Endometrial microvascular endothelial cells (primary cell): ENCODE measurements around the gene GAD2. TPM values are rescaled to one million over a fixed set of nuclear protein-coding genes. Genes with fewer than 3 reads are reported as not detected.
"Not testable (repeated sequence)": the region's sequence is repeated elsewhere in the genome, so short reads cannot be mapped to it uniquely, and the experiment has no call there.

ENCODE experiments used
- in situ Hi-C: cut with HindIII; loops from 2 replicates; pipeline ENCODE4 v1.10.0; 2017; ENCODE audit warnings: low sequenced_read_pairs, low pct_unique_long_range_greater_than_20kb; ENCODE audit errors: inconsistent ontology term
- total RNA-seq: library from RNA; depleted of rRNA; stranded (reverse); fragments of >200 nt; gene quantifications from one replicate; pipeline ENCODE4 v1.2.3, GENCODE V29; 2015; ENCODE audit errors: inconsistent ontology term

The GAD2 gene
- total RNA-seq, 1 donor from 2014 or later, result not detected

DNA sequence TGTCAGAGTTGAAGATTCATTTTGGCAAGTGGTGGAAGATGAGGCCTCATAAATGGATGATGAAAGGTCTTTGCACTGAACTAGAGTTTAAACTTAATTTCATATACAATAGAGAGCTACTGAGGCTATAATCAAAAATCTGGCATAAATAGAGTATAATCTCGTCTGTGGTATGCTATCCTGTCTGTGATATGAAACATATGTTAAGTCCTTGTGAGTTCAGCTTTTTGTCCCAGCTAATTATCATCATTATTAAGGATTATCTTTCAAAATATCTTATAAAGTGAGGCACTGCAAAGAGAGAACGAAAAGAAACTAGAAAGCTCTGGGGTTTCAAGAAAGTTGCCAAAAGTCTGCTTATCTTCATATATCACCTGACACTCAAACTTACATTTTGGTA, 83.4 kb downstream of the GAD2 start:
- in situ Hi-C loops, result no loop called here

DNA sequence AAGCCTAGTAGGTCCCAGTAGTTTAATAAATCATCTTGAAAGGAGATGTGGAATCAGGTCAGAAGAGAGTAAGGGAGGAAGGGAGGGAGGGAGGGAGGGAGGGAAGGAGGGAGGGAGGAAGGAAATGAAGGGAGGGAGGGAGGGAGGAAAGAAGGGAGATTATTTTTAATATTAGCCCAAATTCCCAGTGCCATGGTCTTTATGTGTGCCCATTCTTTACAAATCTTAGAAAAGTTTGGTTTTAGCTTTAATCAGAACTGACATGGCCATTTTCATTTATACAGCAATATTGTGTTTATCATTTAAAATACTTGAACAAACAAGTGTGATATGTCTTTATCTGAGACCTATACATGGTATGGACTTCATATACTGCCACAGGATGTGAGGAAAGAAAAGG, 86.8 kb downstream of the GAD2 start:
- in situ Hi-C loops, result no loop called here

DNA sequence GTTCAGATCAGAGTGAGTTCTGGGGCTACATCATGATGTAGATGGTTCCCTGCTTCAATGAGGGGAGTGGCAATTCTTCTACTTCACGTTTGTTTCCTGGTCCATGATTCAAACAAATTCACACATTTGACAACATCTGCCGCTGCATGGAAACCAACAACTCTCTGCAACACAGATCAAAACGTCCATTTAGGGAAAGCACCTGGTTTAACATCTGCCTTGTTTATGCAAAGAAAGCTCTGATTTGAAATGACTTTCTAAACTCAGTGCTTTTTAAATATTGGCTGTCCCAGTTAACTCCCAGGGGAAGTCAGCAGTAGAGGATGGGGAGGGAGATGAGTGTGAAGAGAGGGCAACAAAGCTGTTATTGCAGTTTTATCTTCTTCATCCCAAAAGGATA, 93.8 kb downstream of the GAD2 start:
- in situ Hi-C loops, result no loop called here

DNA sequence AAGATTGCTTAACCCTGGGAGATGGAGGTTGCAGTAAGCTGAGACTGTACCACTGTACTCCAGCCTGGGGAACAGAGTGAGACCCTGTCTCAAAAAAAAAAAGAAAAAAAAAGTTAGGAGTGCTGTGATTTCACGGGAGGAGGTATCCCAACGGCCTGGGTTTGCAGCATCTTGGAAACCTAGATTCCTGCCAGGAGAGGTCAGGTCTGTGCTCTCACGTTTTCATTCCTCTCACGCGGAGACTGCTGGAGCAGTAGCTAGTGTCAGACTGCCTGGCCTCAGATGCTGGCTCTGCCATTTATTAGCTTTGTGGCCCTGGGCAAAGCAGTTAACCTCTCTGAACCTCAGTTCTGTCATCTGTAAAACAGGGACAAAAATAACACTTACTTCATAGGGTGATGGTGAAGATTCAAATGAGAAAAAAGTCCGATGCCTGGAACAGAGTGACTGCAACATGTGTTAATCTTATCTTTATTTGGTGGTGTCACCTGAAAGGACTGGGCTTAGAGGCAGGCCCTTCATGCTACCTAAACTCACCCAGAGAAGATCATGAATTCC, 94.9 kb downstream of the GAD2 start:
- in situ Hi-C loops, result no loop called here

DNA sequence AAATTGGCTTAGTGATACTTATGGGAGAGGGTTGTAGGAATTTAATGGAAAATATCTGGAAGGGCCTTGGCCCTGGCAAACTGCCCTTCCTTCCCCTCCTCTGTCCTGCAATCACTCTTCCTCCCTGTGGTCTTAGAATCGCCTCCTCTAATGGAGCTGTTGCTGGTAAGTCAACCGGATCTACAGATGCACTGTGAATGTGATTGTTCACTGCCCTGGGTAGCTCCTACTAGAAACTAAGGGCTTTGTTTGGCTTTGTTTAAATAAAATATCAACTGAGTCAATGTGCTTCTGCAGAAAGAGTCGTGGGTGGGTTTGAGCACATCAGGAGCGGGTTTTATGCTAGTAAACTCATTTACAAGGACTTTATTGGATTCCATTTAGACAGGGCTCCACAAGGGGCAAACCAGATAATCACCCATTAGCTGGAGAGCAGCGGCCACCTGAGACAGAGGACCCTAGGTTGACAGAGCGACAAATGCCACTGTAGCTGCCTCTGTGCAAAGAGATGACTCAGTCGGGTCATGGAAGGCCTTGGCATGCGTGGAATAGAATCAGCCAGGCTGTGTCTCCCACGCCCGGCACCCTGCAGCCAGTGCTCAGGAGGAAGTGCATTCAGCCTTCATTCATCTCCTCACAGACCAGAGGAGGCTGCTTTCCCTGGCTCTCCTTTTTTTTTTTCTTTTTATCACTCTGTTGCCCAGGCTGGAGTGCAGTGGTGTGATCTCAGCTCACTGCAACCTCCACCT, 97.9 kb downstream of the GAD2 start:
- in situ Hi-C loops, result no loop called here

DNA sequence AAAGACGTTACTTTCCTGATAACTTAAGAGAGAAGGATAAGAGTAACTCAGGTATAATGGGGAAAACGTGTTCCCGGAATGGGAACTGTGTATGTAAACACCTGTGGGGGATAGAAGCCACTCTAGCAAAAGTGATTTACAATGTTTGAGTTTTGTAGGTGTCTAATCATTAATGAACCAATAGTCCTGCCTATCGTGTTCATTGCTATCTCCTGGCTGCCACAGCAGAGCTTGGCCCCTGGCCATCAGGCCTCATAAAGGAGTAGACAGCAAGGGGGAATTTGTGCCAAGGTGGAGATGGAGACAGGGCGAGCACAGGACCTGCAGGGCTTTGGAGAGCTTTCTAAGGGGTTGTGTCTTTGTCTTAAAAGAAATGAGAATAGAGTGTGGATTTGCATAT, 102.1 kb downstream of the GAD2 start:
- in situ Hi-C loops, result no loop called here

DNA sequence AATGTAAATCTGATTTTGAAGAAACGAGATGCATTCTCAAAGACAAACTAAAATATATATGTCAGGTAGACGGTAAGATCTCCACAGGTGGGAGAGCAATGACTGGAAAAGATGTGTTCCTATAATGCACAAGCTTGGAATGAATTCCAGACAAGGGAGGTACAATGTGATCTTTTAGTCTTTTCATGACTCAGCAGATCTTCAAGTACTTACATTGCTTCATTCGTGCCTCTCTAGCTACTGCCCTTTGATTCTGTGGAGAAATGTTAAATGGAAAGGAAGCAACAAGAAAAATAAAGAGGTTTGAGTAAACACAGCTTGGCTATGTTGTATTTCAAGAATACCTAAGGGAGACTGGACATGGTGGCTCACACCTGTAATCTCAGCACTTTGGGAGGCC, 106.6 kb downstream of the GAD2 start:
- in situ Hi-C loops, result no loop called here

DNA sequence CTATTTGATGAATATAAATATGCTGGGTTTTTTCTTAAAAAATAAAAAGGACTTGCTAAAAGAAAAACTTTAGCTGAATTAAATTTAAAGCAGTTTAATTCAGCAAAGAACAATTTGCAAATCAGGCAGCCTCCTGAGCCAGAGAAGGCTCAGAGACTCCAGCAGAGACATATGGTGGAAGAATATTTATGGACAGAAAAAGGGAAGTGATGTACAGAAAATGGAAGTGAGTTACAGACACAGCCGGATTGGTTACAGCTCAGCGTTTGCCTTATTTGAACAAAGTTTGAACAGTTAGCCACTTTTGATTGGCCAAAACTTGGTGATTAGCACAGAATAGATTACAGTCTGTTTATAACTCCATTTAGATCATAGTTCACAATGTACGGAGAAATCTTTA, 110.3 kb downstream of the GAD2 start:
- in situ Hi-C loops, result no loop called here

DNA sequence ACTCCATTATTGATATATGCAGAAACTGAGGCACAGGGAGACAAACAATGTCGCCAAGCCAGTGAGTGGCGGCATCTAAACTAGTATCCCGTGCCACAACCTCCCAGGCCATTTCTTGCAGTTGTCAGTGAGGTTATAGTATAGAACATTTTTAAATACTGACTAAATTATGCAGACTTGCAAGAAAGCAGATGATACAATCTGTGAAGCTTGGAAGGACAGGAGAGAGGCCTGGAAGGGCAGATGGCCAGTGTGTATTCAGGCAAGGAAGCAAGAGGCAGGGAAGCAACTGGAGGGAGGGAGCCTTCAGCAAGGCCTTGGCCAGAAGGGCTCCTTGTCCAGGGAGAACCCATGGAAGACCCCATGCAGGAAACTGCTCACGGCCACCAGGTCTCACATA, 111.2 kb downstream of the GAD2 start:
- in situ Hi-C loops, result no loop called here

DNA sequence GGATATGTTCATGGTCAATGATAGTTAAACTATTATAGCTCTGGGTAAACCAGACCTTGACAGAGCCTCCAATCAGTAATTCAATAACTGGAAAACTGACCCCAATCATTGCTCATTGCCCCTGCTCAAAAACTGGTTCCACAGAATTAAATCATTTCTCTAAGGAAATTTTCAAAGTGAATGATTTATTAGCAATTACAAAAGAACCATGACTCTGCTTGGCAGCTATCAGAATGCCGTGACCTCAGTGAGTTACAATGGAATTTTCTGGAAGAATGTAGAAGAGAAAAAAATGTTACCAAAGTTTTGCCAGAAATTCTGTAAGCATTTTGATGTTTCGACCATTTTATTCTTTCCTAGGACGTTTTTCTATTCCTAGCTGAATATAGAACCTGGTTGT, 114.8 kb downstream of the GAD2 start:
- in situ Hi-C loops, result no loop called here

DNA sequence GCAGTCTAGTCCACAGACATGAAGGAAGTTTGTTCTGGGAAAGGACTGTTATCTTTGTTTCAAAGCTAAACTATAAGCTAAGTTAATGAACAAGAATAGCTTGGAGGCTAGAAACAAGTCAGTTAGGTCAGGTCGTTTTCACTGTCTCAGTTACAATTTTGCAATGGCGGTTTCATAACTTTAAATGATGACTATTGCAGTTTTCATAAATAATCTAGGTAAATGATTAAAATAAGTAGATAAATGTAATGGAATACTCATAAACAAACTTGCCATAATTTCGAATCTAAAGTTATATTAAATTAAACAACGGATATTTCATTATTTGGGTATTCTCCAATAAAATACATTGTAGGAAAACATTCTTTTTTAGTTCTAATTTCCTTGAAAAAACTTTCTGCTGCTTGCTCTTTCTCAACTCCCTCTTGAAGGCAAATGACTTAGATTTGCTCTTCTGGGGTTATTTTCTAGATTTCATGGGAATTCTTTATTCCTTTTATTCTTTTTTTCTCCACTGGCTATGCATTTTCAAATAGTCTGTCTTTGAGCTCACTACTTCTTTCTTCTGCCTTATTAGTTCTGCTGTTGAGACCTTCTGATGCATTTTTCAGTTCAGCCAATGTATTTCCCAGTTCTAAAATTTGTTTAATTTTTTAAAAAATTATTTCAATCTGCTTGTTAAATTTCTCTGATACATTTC, 117.8 kb downstream of the GAD2 start:
- in situ Hi-C loops, result no loop called here

DNA sequence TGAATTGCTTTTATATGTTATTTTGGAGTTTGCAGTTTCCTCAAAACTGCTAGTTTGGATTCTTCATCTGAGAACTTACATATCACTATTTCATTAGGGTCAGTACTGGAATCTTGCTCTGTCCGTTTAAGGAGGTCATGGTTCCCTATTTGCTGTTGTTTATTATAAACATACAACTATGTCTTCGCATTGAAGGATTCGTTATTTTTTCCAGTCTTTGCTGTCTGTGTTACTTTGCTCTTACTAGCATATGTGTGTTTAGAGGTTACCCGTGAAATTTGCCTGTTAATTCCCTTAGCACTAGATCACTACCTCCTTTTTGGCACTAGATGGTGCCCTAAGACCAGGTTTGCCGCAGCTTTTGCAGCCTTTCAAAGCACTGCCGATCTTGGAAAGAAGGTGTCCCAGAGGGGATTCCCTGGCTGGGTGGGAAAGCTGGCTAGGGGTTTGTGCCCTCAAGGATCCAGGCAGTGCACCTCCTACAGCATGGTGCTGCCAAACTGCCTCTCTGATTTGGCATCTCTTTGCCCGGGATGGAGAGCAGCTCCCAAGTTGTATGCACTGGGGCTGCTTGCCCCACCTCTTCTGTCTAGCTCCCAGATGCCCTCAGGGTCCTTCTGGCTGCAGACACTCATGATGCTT, 118.5 kb downstream of the GAD2 start:
- in situ Hi-C loops, result no loop called here

DNA sequence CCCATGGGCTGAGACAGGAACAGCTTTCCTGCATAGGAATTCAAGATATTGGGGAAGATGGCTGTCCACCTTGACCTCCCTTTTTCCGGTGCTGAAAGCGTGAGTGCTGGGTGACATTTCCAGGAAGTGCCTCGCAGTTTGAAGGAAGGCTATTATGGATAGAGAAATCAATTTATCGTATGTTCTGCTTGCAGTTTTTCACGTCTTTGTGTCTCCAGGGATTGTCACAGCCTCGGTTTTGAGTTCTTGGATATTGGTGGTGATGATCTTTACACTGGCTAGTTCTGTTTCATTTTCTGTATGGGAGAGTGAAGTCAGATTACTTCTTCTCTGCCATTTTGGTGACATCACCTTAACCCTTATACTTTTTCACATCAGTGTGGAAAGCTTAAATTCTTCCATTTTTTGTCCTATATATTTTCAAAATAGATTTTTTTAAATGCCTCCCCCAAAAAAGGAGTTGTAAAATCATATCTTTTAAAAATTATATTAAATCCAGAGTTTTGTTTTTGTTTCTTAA, 119.1 kb downstream of the GAD2 start:
- in situ Hi-C loops, result no loop called here

DNA sequence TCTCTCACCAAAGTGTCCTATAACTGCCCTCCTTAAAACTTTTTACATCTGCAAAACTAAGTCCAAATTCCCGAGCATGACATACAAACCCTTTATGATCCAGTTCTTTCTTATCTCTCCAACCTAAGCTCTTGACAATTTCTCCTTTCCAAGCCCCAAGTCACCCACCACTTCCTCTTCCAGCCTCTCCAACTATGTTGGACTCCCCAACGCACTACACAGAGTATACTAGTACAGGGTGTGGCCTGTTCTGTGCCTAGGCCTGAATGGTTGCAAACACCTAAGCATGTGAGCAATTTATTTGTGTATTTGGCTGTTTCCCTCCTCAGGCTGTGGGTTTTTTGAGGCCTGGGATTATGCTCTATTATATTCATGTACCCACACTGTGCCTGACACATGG, 120.4 kb downstream of the GAD2 start:
- in situ Hi-C loops, result no loop called here

DNA sequence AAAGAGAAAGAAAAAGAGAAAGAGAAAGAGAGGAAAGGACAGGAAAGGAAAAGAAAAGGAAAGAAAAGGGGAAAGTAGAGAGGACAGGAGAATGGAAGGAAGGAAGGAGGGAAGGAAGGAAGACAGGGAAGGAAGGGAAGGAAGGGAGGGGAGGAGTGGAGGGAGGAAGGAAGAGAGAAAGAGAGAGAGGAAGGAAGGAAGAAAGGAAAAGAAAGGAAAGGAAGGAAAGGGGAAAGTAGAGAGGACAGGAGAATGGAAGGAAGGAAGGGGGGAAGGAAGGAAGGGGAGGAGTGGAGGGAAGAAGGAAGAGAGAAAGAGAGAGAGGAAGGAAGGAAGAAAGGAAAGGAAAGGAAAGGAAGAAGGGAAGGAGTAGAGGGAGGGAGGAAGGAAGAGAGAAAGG, 125.1 kb downstream of the GAD2 start:
- in situ Hi-C loops, result no loop called here

DNA sequence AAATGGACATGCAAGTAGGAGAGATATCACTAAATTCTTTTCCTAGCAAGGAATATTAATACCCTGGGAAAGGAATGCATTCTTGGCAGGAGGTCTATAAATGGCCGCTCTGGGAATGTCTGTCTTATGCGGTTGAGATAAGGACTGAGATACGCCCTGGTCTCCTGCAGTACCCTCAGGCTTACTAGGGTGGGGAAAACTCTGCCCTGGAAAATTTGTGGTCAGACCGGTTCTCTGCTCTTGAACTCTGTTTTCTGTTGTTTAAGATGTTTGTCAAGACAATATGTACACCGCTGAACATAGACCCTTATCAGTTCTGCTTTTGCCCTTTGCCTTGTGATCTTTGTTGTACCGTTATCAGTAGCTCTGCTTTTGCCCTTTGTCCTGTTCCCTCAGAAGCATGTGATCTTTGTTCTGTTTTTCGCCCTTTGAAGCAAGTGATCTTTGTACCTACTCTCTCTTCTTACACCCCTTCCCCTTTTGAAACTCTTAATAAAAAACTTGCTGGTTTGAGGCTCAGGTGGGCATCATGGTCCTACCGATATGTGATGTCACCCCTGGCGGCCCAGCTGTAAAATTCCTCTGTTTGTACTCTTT, 132.3 kb downstream of the GAD2 start:
- in situ Hi-C loops, result not testable (repeated sequence)
